Measurements from ENCODE around the gene AP2M1. TPM values are rescaled to one million over a fixed set of nuclear protein-coding genes. Genes with fewer than 3 reads are reported as not detected.

The AP2M1 gene
- total RNA-seq, 4 donors from 2014 or later = 258 to 397 (median 298) TPM

DNA sequence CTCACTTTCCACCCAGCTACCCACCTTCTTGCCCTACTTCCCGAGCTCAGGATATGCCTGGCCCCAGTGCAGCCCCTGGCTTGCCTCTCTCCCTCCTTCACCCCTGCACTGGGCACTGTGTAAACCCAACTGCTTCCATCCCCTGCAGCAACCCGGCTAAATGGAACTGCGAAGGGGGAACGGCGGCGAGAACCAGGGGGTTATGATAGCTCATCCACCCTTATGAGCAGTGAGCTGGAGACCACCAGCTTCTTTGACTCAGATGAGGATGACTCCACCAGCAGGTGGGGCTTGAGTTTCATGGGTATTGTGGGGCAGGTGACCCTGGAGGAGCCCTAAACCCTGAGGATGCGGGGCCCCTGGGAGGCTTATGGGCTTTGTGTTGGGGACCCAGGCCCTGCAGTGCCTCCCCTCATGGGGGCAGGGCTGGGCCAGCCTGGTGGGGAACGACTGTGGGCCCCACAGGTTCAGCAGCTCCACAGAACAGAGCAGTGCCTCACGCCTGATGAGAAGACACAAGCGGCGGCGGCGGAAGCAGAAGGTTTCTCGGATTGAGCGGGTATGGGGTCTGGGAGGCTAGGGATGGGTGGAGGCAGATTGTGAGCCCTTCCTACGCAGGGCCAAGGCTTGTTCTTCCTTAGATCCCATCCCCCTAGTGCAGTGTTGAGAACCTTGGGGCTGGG, 9.9 kb upstream of the AP2M1 start:
- no peak for DNase-seq (ENCODE audit: extremely low spot score)
- H3K4me1 ChIP-seq = peaks cover 39 to 69% (median 64%) of the 10 kb centered on the region in 4 donors
- 96% methylated on average over 15 of the region's 16 CpGs for WGBS
- H3K27ac ChIP-seq (replicated peaks in 1 of 4) = peak overlapping the region in 2 of 4 donors; percentile 13 to 89
- TF ChIP-seq POLR2A (IDR thresholded peaks at IDR 0.05; ENCODE audit: low read depth) = no peak
- TF ChIP-seq, protein P1, sequence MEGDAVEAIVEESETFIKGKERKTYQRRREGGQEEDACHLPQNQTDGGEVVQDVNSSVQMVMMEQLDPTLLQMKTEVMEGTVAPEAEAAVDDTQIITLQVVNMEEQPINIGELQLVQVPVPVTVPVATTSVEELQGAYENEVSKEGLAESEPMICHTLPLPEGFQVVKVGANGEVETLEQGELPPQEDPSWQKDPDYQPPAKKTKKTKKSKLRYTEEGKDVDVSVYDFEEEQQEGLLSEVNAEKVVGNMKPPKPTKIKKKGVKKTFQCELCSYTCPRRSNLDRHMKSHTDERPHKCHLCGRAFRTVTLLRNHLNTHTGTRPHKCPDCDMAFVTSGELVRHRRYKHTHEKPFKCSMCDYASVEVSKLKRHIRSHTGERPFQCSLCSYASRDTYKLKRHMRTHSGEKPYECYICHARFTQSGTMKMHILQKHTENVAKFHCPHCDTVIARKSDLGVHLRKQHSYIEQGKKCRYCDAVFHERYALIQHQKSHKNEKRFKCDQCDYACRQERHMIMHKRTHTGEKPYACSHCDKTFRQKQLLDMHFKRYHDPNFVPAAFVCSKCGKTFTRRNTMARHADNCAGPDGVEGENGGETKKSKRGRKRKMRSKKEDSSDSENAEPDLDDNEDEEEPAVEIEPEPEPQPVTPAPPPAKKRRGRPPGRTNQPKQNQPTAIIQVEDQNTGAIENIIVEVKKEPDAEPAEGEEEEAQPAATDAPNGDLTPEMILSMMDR (IDR thresholded peaks at IDR 0.05) = no peak
- TF ChIP-seq EP300 (IDR thresholded peaks at IDR 0.05) = no peak
- no peak for TF ChIP-seq POLR2AphosphoS5 (IDR thresholded peaks at IDR 0.05)
- H3K36me3 ChIP-seq = peaks cover 58 to 76% (median 74%) of the 10 kb centered on the region in 4 donors
- H3K27me3 ChIP-seq = no peaks in the 10 kb centered on the region
- no peak overlapping the region for H3K4me3 ChIP-seq
- intact Hi-C loops (cut with DNase I) = no loop called here
- no peaks in the 10 kb centered on the region for H3K9me3 ChIP-seq

DNA sequence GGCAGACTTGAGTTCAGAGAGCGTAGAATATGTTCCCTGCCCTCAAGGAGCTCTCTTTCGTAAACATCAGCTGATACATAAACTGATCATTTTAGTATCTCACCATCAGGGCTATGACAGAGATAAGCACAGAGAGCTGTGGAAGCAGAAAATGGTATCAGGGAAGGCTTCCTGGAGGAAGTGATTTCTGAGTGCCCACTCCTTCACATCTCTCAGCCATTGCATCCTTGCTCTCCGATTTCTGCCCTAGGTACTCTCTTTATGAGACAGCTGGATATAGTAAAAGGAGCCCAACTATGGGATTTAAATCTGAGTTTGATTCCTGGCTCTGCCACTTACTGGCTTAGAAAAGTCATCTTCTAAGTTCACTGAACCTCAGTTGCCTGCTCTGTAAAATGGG, 9.1 kb upstream of the AP2M1 start:
- intact Hi-C loops (cut with DNase I) = no loop called here
- WGBS = 97% methylated on average over 3 of the region's 3 CpGs
- Histone ChIP-seq H3K27ac (replicated peaks in 1 of 4) (no peak overlapping the region), H3K4me3 (no peak overlapping the region), H3K36me3 (peaks cover 65 to 84% (median 81%) of the 10 kb centered on the region in 4 donors), H3K4me1 (peaks cover 31 to 61% (median 57%) of the 10 kb centered on the region in 4 donors), H3K9me3 (no peaks in the 10 kb centered on the region), H3K27me3 (no peaks in the 10 kb centered on the region)
- TF ChIP-seq, protein P1 (IDR thresholded peaks at IDR 0.05) = no peak
- TF ChIP-seq POLR2A (IDR thresholded peaks at IDR 0.05; ENCODE audit: low read depth) (no peak), EP300 (IDR thresholded peaks at IDR 0.05) (no peak), POLR2AphosphoS5 (IDR thresholded peaks at IDR 0.05) (no peak)
- DNase-seq (ENCODE audit: extremely low spot score) = no peak

DNA sequence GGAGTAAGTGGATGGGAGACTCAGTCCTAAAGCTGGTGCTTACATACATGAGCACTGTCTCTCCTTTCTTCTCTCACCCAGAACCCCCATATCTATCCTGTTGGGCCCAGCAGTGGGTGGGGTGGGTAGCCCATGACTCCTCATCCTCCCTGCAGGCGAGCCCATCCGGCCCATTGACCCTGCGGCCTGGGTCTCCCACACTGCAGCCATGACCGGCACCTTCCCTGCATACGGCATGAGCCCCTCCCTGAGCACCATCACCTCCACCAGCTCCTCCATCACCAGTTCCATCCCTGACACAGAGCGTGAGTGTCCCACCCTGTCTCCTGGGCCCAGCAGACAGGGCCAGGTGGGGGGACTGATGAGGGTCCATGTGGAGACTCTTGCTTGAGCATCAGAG, 8.0 kb upstream of the AP2M1 start:
- intact Hi-C loops (cut with DNase I) = no loop called here
- Histone ChIP-seq H3K9me3 (no peaks in the 10 kb centered on the region), H3K4me1 (peaks cover 20 to 52% (median 47%) of the 10 kb centered on the region in 4 donors), H3K36me3 (peaks cover 76 to 95% (median 93%) of the 10 kb centered on the region in 4 donors), H3K4me3 (no peak overlapping the region), H3K27me3 (no peaks in the 10 kb centered on the region), H3K27ac (replicated peaks in 1 of 4) (no peak overlapping the region)
- no peak for TF ChIP-seq EP300 (IDR thresholded peaks at IDR 0.05)
- no peak for TF ChIP-seq POLR2AphosphoS5 (IDR thresholded peaks at IDR 0.05)
- TF ChIP-seq, protein P1 (IDR thresholded peaks at IDR 0.05) = no peak
- TF ChIP-seq POLR2A (IDR thresholded peaks at IDR 0.05; ENCODE audit: low read depth) = no peak
- no peak for DNase-seq (ENCODE audit: extremely low spot score)
- 98% methylated on average over 6 of the region's 6 CpGs for WGBS

DNA sequence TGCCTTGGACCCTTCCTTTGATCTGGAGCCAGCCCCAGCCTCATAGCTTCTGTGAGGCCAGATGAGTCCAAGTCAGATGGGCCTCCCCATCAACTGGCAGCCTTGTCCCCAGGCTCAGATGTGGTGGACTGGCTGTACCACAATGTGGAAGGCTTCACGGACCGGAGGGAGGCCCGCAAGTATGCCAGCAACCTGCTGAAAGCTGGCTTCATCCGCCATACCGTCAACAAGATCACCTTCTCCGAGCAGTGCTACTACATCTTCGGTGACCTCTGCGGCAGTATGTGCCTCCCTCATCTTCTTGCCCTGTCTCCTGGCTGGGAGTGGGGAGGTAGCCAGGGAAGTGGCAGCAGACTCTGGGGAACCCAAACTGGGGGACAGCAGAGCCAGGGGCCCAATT, 6.9 kb upstream of the AP2M1 start:
- Histone ChIP-seq H3K27me3 (no peaks in the 10 kb centered on the region), H3K9me3 (no peaks in the 10 kb centered on the region), H3K4me1 (peaks cover 9 to 41% (median 36%) of the 10 kb centered on the region in 4 donors), H3K27ac (replicated peaks in 1 of 4) (peak overlapping the region; percentile 52 to 71 (median 66)), H3K36me3 (peaks cover 83 to 100% (median 95%) of the 10 kb centered on the region in 4 donors), H3K4me3 (no peak overlapping the region)
- no CpG with 5 or more reads among the region's 8 CpGs for WGBS
- no peak for DNase-seq (ENCODE audit: extremely low spot score)
- intact Hi-C loops (cut with DNase I) = no loop called here
- TF ChIP-seq, protein P1 (IDR thresholded peaks at IDR 0.05) = no peak
- no peak for TF ChIP-seq POLR2AphosphoS5 (IDR thresholded peaks at IDR 0.05)
- TF ChIP-seq POLR2A (IDR thresholded peaks at IDR 0.05; ENCODE audit: low read depth) = no peak
- no peak for TF ChIP-seq EP300 (IDR thresholded peaks at IDR 0.05)

All from esophagus muscularis mucosa (tissue), 4 donors.